Right cardiac atrium (tissue), 5 donors: ENCODE data around the gene CIITA. TPM values are rescaled to one million over a fixed set of nuclear protein-coding genes. Genes with fewer than 3 reads are reported as not detected.

Source experiments
- ATAC-seq, 2 donors: fragments of 200-7000 bp; cut with Tn5 transposase; one replicate each; pipeline versions ENCODE4 v1.8.0 to v1.9.1; 2020; ENCODE audit warnings: moderate library complexity in 2 of 2, mild to moderate bottlenecking in 1 of 2
- DNase-seq, 3 donors: peaks; one replicate each; pipeline ENCODE4 v3.0.0-alpha.2; 2020
- H3K27ac ChIP-seq: one replicate; pipeline ENCODE4 v1.5.1; 2013; ENCODE audit warnings: mild to moderate bottlenecking, low read length, control low read depth, moderate library complexity
- H3K27me3 ChIP-seq: one replicate; pipeline ENCODE4 v1.6.1; 2013; ENCODE audit not compliant: control insufficient read depth, insufficient read depth
- H3K4me1 ChIP-seq: one replicate; pipeline ENCODE4 v1.6.1; 2013; ENCODE audit warnings: low read length; ENCODE audit not compliant: control insufficient read depth, insufficient read depth
- H3K4me3 ChIP-seq: one replicate; pipeline ENCODE4 v1.5.1; 2013; ENCODE audit warnings: low read length, control low read depth
- H3K9me3 ChIP-seq: one replicate; pipeline ENCODE4 v1.6.1; 2013; ENCODE audit warnings: low read length; ENCODE audit not compliant: control insufficient read depth
- WGBS: extraction: QIAGEN DNeasy Blood & Tissue Kit; methylation state at CpG from one replicate; pipeline ENCODE4 v1.1.7; 2013; 5-methylcytosine and 5-hydroxymethylcytosine counted together
- intact Hi-C, 4 donors: fragments of 100-400 bp; cut with DNase I; formaldehyde crosslinking; loops; one replicate each; pipeline versions ENCODE4 v1.11.0 to v1.14.0; 2022 to 2023
- polyA plus RNA-seq: library from polyadenylated mRNA; stranded (reverse); fragments of 200-250 nt; gene quantifications from one replicate; pipeline ENCODE4 v1.2.3, GENCODE V29; 2013
- total RNA-seq, 4 donors: library from RNA; stranded (reverse); fragmentation: NEBNext Ultra II Directional; extraction: Animal tissue kit (Norgen Biotek cat#: 25700); gene quantifications; one replicate each; pipeline ENCODE4 v1.2.1, GENCODE V29; 2021
- donor health status: healthy with polysubstance abuse.
- donor health status: DM: no; HTN: yes; CAD: no.
- donor health status: DM: no; HTN: no; CAD: no.
- donor health status: DM: no; HTN: yes; CAD: no; lungs with severe emphysema.
- donor health status: DM: yes; HTN: yes; CAD: no.

CIITA gene
- total and polyA plus RNA-seq, 5 donors = 5.3 to 9.1 (median 7.3) TPM

DNA sequence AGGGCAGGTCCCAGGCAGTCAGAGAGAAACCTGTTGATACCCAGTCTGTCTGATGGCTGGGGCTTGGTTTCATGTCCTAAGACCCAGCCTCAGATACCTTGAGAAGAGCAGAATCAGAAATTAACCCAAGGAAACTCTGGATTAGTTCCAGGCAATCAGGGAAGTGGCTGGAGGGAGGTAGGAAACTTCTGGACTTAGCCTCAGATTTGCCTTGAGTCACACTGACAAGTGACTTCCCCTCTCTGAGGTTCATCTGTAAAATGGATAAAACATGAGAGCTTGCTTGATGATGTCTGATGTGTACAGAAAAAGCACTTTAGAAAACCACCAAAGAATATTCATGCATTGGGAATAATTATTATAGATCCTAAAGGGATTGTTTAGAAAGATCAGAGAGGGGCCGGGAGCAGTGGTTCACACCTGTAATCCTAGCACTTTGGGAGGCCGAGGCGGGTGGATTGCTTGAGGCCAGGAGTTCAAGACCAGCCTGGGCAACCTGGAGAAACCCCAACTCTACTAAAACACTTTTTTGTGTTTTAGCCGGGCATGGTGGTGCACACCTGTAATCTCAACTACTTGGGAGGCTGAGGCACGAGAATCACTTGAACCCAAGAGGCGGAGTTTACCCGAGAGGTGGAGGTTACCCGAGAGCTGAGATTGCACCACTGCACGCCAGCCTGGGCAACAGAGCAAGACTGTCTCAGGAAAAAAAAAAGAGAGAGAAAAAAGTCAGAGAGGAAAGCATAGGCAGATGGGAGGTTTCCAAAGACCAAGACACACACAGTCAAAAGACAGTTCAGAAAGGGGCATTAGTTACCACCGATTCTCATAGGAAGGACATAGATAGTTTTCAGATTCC lies 3.8 kb downstream of the CIITA start:
- DNase-seq (no peak), ATAC-seq (no peak)
- 84% methylated on average over 10 of the region's 10 CpGs for WGBS
- no peaks in the 10 kb centered on the region for H3K9me3 ChIP-seq
- H3K4me1 ChIP-seq = no peaks in the 10 kb centered on the region
- H3K4me3 ChIP-seq = no peak overlapping the region
- H3K27ac ChIP-seq = no peak overlapping the region
- intact Hi-C loops = no loop called here
- H3K27me3 ChIP-seq = no peaks in the 10 kb centered on the region

DNA sequence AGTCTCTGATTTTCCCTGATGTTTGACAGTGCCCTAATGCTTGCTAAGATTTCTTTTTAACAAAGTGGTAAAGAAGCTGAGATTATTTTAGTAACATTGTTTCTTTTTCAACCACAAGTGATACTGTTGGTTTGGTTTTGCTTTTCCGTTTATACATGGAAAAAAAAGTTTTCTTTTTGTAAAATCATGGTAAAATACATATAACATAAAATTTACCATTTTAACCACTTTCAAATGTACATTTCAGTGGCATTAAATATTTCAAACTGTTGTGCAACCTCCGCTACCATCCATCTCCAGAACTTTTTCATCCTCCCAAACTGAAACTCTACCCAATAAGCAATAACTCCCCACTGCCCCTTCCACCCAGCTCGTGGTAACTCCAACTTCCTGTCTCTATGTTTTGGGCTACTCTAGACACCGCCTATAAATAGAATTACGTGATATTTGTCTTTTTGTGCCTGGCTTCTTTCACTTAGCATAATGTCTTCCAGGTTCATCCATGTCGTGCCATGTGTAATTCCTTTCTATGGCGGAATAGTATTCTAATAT lies 4.6 kb downstream of the CIITA start:
- no peaks in the 10 kb centered on the region for H3K4me1 ChIP-seq
- H3K27ac ChIP-seq = no peak overlapping the region
- WGBS = 68% methylated on average over 7 of the region's 7 CpGs
- intact Hi-C loops = no loop called here
- no peaks in the 10 kb centered on the region for H3K9me3 ChIP-seq
- DNase-seq = no peak
- no peaks in the 10 kb centered on the region for H3K27me3 ChIP-seq
- no peak overlapping the region for H3K4me3 ChIP-seq
- ATAC-seq = no peak

DNA sequence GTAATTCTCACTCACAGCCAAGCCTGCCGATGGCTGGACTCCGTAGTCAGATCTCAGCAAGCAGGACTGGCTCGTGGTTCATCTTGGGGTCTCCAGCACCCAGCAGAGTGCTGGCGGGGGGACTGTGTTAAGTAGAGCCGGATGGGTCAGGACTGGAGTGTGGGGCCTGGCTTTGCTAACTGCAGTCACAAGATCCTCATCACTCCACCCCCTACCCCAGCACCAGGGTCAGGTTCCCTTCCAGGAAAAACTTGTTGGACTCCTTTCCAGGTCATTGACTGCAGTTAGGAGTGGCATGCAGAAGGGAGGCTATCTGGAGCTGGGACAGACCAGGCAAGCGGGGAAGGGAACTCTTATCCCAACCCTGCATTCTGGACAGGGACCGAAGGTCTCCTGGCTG lies 6.0 kb downstream of the CIITA start:
- no peak overlapping the region for H3K4me3 ChIP-seq
- no peaks in the 10 kb centered on the region for H3K27me3 ChIP-seq
- 80% methylated on average over 7 of the region's 7 CpGs for WGBS
- intact Hi-C loops = no loop called here
- ATAC-seq (no peak), DNase-seq (no peak)
- no peaks in the 10 kb centered on the region for H3K4me1 ChIP-seq
- no peaks in the 10 kb centered on the region for H3K9me3 ChIP-seq
- no peak overlapping the region for H3K27ac ChIP-seq

DNA sequence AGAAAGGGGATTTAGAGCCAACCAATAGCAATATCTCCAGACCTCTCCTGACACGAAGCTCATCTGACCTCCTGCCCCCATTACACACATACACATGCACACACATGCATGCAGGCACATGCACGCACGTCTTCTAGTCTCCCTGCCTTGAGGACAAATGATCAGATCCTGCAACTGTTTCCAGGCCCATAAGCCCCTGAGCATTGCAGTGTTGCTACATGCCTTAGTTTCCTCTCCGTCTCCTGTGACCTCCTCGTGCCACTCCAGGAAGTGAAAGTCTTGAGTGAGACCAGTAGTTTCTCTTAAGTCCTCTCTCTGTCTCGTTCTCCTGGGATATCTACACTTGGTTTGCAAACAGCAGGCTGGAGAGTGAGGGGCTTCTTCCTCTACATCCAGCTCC lies 8.2 kb downstream of the CIITA start:
- Histone ChIP-seq H3K27ac (no peak overlapping the region), H3K4me1 (peaks cover 3% of the 10 kb centered on the region), H3K9me3 (no peaks in the 10 kb centered on the region), H3K27me3 (no peaks in the 10 kb centered on the region), H3K4me3 (no peak overlapping the region)
- 54% methylated on average over 6 of the region's 6 CpGs for WGBS
- DNase-seq (no peak), ATAC-seq (peak in 1 of 2 donors; percentile 16)
- intact Hi-C loops = no loop called here

DNA sequence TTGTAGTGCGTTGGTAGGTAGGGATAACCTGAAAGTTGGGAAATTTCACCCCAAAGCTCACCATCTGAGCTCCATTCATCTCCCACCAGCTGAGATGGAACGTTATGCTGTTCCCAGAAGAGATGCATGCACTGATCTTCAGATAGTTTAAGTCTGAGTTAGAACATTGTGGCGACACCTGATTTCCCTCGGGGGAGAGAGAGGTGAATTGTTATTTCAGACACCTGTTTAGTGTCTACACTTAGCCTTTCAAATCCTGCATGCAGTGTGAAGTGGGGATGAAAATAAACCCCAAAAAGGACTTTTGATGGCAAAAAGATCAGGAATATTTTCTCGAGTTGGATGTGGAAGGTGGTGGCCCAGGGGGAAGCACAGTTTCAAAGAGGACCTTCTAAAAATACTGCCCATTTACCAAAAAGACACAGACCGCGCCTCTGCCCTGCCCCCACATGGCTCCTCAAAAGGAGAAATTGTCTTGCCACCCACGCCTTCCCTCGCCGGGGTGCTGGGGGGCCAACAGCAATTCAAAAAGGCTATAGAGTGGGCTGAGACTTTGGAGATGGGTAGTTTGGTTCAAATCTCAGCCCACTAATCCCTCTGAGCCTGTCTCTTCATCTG lies 11.4 kb downstream of the CIITA start:
- Histone ChIP-seq H3K27me3 (no peaks in the 10 kb centered on the region), H3K4me1 (peaks cover 3% of the 10 kb centered on the region), H3K4me3 (no peak overlapping the region), H3K27ac (no peak overlapping the region), H3K9me3 (no peaks in the 10 kb centered on the region)
- 69% methylated on average over 10 of the region's 10 CpGs for WGBS
- intact Hi-C loops = no loop called here
- no peak for ATAC-seq
- DNase-seq = peak in 2 of 3 donors; percentile 60 to 68

DNA sequence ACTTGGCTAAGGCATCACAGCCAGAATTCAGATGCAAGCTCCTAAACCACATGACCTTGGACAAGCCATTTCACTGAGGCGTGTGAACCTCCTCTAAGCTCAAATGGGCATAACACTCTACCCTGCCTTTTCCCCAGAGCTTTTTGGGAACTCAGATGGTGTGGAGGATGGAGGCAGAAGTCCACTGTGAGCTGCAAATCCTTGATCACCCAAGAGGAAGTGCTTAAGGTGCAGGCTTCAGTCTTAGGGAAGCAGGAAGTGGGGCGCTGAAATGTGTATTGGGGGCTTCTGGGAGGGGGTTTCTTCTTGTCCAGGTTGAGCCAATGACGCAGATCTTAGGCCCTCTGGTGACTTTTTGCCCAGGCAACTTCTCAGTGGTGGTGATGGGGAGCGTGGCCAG lies 12.9 kb downstream of the CIITA start:
- Histone ChIP-seq H3K4me3 (no peak overlapping the region), H3K4me1 (peaks cover 3% of the 10 kb centered on the region), H3K27ac (no peak overlapping the region), H3K27me3 (no peaks in the 10 kb centered on the region), H3K9me3 (no peaks in the 10 kb centered on the region)
- no peak for DNase-seq
- WGBS = 77% methylated on average over 4 of the region's 4 CpGs
- no peak for ATAC-seq
- intact Hi-C loops = no loop called here

DNA sequence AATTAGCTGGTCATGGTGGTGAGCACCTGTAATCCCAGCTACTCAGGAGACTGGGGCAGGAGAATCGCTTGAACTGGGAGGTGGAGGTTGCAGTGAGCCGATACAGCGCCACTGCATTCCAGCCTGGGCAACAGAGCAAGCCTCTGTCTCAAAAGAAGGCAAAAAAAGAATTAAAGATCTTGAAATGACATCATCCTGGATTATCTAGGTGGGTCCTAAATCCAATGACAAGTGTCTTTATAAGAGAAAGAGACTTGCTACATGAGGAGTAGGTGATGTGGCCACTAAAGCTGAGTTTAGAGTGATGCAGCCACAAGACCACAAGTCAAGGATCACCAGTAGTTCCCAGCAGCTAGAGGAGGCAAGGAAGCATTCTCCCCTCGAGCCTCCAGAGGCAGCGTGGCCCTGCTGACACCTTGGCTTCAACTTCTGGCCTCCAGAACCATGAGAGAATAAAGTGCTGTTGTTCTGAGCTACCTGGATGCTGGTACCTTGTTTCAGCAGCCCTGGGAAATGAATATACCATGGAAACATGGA lies 15.8 kb downstream of the CIITA start:
- intact Hi-C loops = no loop called here
- no peaks in the 10 kb centered on the region for H3K9me3 ChIP-seq

DNA sequence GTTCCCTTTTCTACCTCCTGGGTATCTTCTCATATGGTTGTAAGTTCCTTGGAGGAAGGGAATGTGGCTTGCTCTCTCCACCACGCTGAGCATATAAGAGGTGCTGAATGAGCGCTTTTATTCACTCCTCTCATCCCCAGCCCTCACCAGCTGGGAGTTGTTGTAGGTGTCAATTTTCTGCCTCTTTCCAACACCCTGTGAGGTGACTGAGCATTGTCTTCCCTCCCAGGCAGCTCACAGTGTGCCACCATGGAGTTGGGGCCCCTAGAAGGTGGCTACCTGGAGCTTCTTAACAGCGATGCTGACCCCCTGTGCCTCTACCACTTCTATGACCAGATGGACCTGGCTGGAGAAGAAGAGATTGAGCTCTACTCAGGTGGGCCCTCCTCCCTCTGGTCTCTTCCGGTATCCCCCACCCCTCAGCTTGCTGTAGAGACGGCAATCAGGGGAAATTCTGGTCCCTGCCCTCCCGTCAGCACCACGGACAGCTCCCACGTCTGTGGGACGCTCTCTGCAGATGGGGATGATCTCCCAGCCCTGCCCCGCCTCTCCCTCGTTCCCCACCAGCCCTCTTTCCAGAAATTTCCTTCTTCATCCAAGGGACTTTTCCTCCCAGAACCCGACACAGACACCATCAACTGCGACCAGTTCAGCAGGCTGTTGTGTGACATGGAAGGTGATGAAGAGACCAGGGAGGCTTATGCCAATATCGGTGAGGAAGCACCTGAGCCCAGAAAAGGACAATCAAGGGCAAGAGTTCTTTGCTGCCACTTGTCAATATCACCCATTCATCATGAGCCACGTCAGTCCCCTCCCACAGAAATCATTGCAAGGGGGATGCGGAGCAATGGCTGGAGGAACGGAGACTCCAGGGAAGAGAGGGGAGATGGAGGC lies 18.3 kb downstream of the CIITA start:
- intact Hi-C loops = no loop called here
- Histone ChIP-seq H3K9me3 (no peaks in the 10 kb centered on the region), H3K4me1 (no peaks in the 10 kb centered on the region), H3K27ac (no peak overlapping the region), H3K4me3 (no peak overlapping the region), H3K27me3 (no peaks in the 10 kb centered on the region)
- WGBS = 42% methylated on average over 17 of the region's 17 CpGs
- ATAC-seq (peak; percentile 51 to 61), DNase-seq (peak; percentile 54 to 85 (median 77))

More for the DNA sequence above, 15.8 kb downstream of the CIITA start:
- peaks cover 3% of the 10 kb centered on the region for H3K4me1 ChIP-seq
- no peak overlapping the region for H3K4me3 ChIP-seq
- ATAC-seq (no peak), DNase-seq (no peak)
- no peaks in the 10 kb centered on the region for H3K27me3 ChIP-seq
- no peak overlapping the region for H3K27ac ChIP-seq
- 81% methylated on average over 5 of the region's 5 CpGs for WGBS

DNA sequence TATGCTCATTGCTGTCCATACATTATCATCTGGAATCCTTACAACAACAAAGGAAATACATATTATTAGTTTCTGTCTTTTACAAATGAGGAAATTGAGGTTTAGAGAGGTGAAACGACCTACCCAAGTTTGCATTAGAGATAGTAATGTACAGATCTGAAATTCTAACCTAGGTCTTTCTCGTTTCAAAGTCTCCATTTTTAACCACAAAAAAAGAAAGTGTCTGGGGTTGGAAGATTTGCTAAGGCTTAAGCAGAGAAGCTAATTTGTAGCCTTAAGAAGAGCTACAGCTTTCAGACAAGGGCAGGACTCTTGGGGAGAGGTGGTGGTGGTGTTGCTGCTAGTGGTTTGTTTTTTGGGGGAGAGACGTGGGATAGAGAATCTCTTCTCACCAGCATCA lies 19.2 kb downstream of the CIITA start:
- Histone ChIP-seq H3K4me3 (no peak overlapping the region), H3K9me3 (no peaks in the 10 kb centered on the region), H3K27ac (no peak overlapping the region), H3K27me3 (no peaks in the 10 kb centered on the region), H3K4me1 (no peaks in the 10 kb centered on the region)
- intact Hi-C loops = no loop called here
- 68% methylated on average over 3 of the region's 3 CpGs for WGBS
- ATAC-seq (no peak), DNase-seq (no peak)

DNA sequence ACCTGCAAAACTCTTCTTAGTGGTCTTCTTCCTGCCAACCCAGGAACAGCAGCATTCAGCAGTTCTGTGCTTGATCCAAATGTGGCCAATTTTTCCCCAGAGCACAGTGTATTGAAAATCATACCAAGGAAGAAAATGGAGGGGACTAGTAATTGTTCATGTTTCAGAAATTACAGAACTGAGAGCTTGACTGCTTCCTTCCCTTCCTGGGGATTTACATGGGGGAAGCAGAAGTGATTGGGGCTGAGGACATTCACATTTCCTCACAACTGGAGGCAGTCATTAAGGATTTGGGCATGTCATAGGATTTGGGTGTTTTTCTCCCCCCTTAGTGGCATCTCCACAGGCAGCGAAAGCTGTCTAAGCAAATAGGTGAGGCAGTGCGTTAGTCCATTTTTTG lies 19.7 kb downstream of the CIITA start:
- 91% methylated on average over 2 of the region's 2 CpGs for WGBS
- peak overlapping the region; percentile 24 for H3K27ac ChIP-seq
- DNase-seq (no peak), ATAC-seq (no peak)
- no peaks in the 10 kb centered on the region for H3K4me1 ChIP-seq
- no peaks in the 10 kb centered on the region for H3K9me3 ChIP-seq
- no peaks in the 10 kb centered on the region for H3K27me3 ChIP-seq
- no peak overlapping the region for H3K4me3 ChIP-seq
- intact Hi-C loops = no loop called here
